Brain microvascular endothelial cell (primary cell): ENCODE results near the gene CHML.

Experiments used
- DNase-seq: peaks from one replicate; pipeline ENCODE4 v3.0.0-alpha.2; 2020
- H3K27ac ChIP-seq: fragments of 250-450 bp; sonication (Bioruptor Pico); 2 replicates; pipeline ENCODE4 v1.5.1; 2020; ENCODE audit warnings: mild to moderate bottlenecking, moderate library complexity
- H3K27me3 ChIP-seq: fragments of 250-450 bp; sonication (Bioruptor Pico); replicated peaks from 2 replicates; pipeline ENCODE4 v1.5.1; 2020; ENCODE audit warnings: mild to moderate bottlenecking
- H3K36me3 ChIP-seq: fragments of 250-450 bp; sonication (Bioruptor Pico); replicated peaks from 2 replicates; pipeline ENCODE4 v1.5.1; 2020; ENCODE audit warnings: mild to moderate bottlenecking
- H3K4me3 ChIP-seq: 2 replicates; pipeline ENCODE4 v1.5.1; 2011; ENCODE audit warnings: low read depth, mild to moderate bottlenecking, control low read depth, low read length, moderate library complexity
- in situ Hi-C: cut with HindIII; loops from 2 replicates; pipeline ENCODE4 v1.10.0; 2017; ENCODE audit warnings: low sequenced_read_pairs, low pct_ligation_motif_present
- TF ChIP-seq, protein P1 (sequence below): IDR thresholded peaks from 2 replicates; pipeline ENCODE4 v1.5.1; 2011; ENCODE audit warnings: low read depth, mild to moderate bottlenecking, moderate library complexity, low read length, control low read depth, inconsistent platforms; ENCODE audit errors: missing control alignments

CHML gene

DNA sequence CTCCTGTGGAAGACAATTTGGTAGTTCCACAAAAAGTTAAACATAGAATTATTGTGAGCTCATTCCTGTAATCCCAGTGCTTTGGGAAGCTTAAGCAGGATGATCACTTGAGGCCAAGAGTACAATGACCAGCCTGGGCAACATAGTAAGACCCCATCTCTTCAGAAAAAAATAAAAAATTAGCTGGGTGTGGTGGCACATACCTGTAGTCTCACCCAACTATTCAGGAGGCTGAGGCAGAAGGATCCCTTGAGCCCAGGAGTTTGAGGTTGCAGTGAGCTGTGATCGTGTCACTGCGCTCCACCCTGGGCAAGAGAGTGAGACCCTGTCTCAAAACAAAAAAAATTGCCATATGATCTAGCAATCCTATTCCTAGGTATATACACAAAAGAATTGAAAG lies 4.1 kb upstream of the CHML start:
- Histone ChIP-seq H3K4me3 (no peak overlapping the region), H3K36me3 (peaks cover 2% of the 10 kb centered on the region), H3K27me3 (no peaks in the 10 kb centered on the region), H3K27ac (no peak overlapping the region)
- in situ Hi-C loops, result no loop called here
- DNase-seq, result no peak
- TF ChIP-seq, protein P1, sequence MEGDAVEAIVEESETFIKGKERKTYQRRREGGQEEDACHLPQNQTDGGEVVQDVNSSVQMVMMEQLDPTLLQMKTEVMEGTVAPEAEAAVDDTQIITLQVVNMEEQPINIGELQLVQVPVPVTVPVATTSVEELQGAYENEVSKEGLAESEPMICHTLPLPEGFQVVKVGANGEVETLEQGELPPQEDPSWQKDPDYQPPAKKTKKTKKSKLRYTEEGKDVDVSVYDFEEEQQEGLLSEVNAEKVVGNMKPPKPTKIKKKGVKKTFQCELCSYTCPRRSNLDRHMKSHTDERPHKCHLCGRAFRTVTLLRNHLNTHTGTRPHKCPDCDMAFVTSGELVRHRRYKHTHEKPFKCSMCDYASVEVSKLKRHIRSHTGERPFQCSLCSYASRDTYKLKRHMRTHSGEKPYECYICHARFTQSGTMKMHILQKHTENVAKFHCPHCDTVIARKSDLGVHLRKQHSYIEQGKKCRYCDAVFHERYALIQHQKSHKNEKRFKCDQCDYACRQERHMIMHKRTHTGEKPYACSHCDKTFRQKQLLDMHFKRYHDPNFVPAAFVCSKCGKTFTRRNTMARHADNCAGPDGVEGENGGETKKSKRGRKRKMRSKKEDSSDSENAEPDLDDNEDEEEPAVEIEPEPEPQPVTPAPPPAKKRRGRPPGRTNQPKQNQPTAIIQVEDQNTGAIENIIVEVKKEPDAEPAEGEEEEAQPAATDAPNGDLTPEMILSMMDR, result no peak

DNA sequence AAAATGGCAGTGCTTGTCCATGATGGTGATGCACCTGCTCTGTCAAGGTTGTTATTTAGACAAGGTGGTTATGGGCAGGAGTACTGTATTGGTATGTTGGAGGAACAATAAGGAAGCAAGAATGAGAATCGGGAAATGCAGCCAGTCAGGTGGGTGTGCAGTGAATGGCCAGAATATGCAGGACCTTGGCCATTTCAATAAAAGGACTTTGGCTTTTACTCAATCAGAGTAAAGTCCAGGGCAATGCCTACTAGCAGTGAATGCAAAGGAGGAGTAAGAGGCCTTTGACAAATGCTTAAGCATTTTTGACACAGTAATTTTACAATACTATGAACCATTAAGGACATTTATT lies 2.4 kb upstream of the CHML start:
- in situ Hi-C loops, result no loop called here
- no peak for DNase-seq
- no peaks in the 10 kb centered on the region for H3K27me3 ChIP-seq
- TF ChIP-seq, protein P1, result no peak
- no peak overlapping the region for H3K4me3 ChIP-seq
- peaks cover 2% of the 10 kb centered on the region for H3K36me3 ChIP-seq
- no peak overlapping the region for H3K27ac ChIP-seq

DNA sequence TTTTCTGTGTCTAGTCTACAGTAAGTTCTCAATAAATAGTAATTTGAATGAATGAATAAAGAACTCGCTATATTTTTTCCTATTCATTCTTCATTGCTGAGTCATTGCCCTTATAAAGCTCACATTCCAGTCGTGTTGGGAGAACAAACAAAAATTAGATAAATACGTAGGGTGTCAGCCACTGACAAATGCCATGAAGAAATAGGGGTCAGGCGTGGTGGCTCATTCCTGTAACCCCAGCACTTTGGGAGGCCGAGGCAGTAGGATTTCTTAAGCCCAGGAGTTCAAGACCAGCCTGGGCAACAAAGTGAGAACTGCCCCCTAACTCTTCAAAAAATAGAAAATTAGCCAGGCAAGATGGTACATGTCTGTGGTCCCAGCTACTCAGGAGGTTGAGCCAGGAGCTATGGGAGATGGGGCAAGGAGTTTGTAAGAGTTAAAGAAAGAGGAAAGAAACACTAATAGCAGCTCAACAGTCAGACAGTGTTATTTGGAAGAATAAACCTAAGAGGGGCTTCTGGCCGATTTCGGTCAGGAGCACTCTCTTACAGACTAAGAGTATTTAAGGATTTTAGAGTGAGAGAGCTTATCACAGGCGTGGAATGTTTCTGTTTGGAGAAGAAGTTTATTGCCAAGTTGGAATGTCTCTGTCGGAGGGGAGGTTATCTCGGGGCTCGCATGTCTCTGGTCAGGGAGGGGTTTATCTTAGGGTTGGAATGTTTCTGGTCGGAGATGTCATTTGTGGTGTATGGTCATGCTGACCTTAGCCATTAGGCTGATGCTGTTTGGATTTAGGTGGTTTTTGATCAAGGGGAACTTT lies 1.8 kb upstream of the CHML start:
- peak; percentile 83 for DNase-seq
- in situ Hi-C loops, result no loop called here
- peak overlapping the region; percentile 53 for H3K27ac ChIP-seq
- TF ChIP-seq, protein P1, result no peak
- no peak overlapping the region for H3K4me3 ChIP-seq
- no peaks in the 10 kb centered on the region for H3K27me3 ChIP-seq
- H3K36me3 ChIP-seq, result peaks cover 2% of the 10 kb centered on the region

DNA sequence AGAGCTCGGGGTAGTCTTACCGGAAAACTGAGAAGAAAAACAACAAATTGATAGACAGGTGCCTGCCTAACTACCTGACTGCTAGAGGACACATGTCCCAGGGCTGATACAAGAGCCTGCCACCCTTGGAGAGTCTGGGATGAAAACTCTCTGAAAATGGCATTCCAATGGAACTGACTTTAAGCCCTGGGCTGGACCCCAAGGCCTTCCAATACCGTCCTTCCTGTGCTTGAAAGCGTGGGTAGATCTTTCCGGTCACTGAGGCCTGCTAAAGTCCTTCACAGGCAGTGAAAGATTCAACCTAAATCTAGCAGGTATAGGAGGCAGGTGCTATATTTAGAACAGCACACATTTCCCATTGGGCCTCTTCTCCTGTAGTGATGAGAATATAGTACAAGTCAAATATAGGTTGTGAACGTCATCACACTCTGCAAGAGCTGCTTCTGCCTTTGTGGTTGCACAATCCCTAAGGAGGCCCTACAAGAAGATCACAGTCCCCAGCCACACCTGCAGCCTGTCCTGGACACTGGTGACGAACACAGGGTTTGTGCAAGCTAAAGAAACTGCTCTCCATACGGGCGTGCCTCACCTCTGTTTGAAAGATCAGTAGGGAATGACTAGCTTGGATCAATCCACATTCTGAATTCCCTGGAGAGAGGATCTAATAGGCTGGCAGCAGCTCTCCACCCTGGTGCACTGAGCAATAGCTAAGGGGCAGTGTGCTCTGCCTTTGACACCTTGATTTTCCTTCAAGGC lies 876 bp upstream of the CHML start:
- H3K27ac ChIP-seq, result peak overlapping the region; percentile 45
- in situ Hi-C loops, result no loop called here
- H3K27me3 ChIP-seq, result no peaks in the 10 kb centered on the region
- peaks cover 2% of the 10 kb centered on the region for H3K36me3 ChIP-seq
- TF ChIP-seq, protein P1, result no peak
- DNase-seq, result no peak
- no peak overlapping the region for H3K4me3 ChIP-seq

DNA sequence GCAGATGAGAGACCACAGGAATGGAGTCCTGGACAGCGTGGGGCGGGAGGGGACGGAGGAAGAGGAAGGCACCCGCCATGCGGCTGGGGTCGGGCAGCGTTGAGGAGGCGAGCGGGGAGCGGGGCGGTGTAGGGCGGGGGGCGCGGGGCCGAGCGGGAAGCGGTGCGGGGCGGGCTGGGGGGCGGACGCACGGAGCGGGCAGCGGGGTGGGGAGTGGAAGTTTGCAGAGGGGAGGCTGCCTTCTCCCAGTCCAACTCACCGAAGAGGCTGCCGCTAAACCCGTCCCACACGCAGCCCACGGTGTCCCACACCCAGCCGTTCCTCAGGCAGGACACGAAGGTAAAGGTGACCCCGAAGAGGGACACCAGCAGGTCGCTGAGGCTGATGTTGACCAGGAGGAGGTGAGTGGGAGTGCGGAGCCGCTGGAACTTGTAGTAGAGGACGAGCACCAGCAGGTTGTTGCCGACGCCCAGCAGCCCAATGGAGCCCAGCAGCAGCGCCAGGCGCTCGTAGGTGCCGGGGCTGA lies 483 bp downstream of the CHML start:
- H3K36me3 ChIP-seq, result peaks cover 9% of the 10 kb centered on the region
- peak overlapping the region; percentile 61 for H3K27ac ChIP-seq
- H3K27me3 ChIP-seq, result no peaks in the 10 kb centered on the region
- H3K4me3 ChIP-seq, result peak overlapping the region; percentile 96
- TF ChIP-seq, protein P1, result peak; percentile 1
- in situ Hi-C loops, result no loop called here
- DNase-seq, result peak; percentile 32
